Astrocyte (in vitro differentiated cells and primary cell): ENCODE data around the gene CDS2. TPM values are rescaled to one million over a fixed set of nuclear protein-coding genes. Genes with fewer than 3 reads are reported as not detected.
A peak's percentile ranks its signal among the peaks of the same experiment; 100 is the strongest.

Source experiments
- DNase-seq: peaks from one replicate; pipeline ENCODE4 v3.0.0-alpha.2; 2010; ENCODE audit warnings: low read depth
- FAIRE-seq: peaks from 2 replicates; lab custom pipeline; 2011; peaks lifted over from hg19 to GRCh38; lab: Jason Lieb, UNC
- H2AFZ ChIP-seq: 2 replicates; pipeline ENCODE4 v1.6.0; 2012; ENCODE audit warnings: low read depth, low read length, inconsistent platforms
- H3K27ac ChIP-seq: 2 replicates; pipeline ENCODE4 v1.5.1; 2011; ENCODE audit warnings: low read depth, low read length, inconsistent platforms
- H3K27me3 ChIP-seq: 2 replicates; pipeline ENCODE4 v1.6.0; 2011; ENCODE audit warnings: low read length, inconsistent platforms; ENCODE audit not compliant: insufficient read depth
- H3K36me3 ChIP-seq: 2 replicates; pipeline ENCODE4 v1.5.1; 2011; ENCODE audit warnings: low read length, inconsistent platforms; ENCODE audit not compliant: insufficient read depth
- H3K4me1 ChIP-seq: 2 replicates; pipeline ENCODE4 v1.5.1; 2011; ENCODE audit warnings: low read length, inconsistent platforms; ENCODE audit not compliant: insufficient read depth
- H3K4me2 ChIP-seq: 2 replicates; pipeline ENCODE4 v1.6.0; 2012; ENCODE audit warnings: low read length, inconsistent platforms
- H3K4me3 ChIP-seq: 2 replicates; pipeline ENCODE4 v1.5.1; 2011; ENCODE audit warnings: low read depth, mild to moderate bottlenecking, low read length, inconsistent platforms; ENCODE audit not compliant: insufficient read depth
- H3K79me2 ChIP-seq: 2 replicates; pipeline ENCODE4 v1.6.0; 2012; ENCODE audit warnings: mild to moderate bottlenecking, low read length, inconsistent platforms; ENCODE audit not compliant: insufficient read depth
- H3K9ac ChIP-seq: 2 replicates; pipeline ENCODE4 v1.6.0; 2012; ENCODE audit warnings: mild to moderate bottlenecking, low read length, inconsistent platforms
- H3K9me3 ChIP-seq: 2 replicates; pipeline ENCODE4 v1.5.1; 2012; ENCODE audit warnings: low read depth, mild to moderate bottlenecking, low read length, inconsistent platforms; ENCODE audit not compliant: insufficient read depth
- H4K20me1 ChIP-seq: 2 replicates; pipeline ENCODE4 v1.6.0; 2012; ENCODE audit warnings: low read length, inconsistent platforms; ENCODE audit not compliant: insufficient read depth
- H3K27ac Mint-ChIP-seq: one replicate; pipeline ENCODE4 v1.8.0; 2021; ENCODE audit warnings: mild to moderate bottlenecking, mixed read lengths; ENCODE audit not compliant: unreplicated experiment
- H3K27me3 Mint-ChIP-seq: one replicate; pipeline ENCODE4 v1.8.0; 2021; ENCODE audit warnings: low read depth, mixed read lengths; ENCODE audit not compliant: unreplicated experiment
- H3K36me3 Mint-ChIP-seq: one replicate; pipeline ENCODE4 v1.8.0; 2021; ENCODE audit warnings: low read depth, mixed read lengths; ENCODE audit not compliant: unreplicated experiment
- H3K4me1 Mint-ChIP-seq: one replicate; pipeline ENCODE4 v1.8.0; 2021; ENCODE audit warnings: low read depth, mixed read lengths; ENCODE audit not compliant: unreplicated experiment
- H3K4me3 Mint-ChIP-seq: one replicate; pipeline ENCODE4 v1.8.0; 2021; ENCODE audit warnings: mild to moderate bottlenecking, moderate library complexity, mixed read lengths; ENCODE audit not compliant: unreplicated experiment
- H3K9me3 Mint-ChIP-seq: one replicate; pipeline ENCODE4 v1.8.0; 2021; ENCODE audit warnings: mild to moderate bottlenecking, mixed read lengths; ENCODE audit not compliant: unreplicated experiment
- EZH2 ChIP-seq: IDR thresholded peaks from 2 replicates; pipeline ENCODE4 v1.6.1; 2012; ENCODE audit warnings: mild to moderate bottlenecking, low read length, inconsistent platforms; ENCODE audit not compliant: insufficient read depth
- total RNA-seq: library from RNA; stranded (reverse); gene quantifications from 2 replicates; pipeline ENCODE4 v1.2.1, GENCODE V29; 2021
- TF ChIP-seq, protein P1 (sequence below): IDR thresholded peaks from 2 replicates; pipeline ENCODE4 v1.5.1; 2011; ENCODE audit warnings: low read depth, mild to moderate bottlenecking, inconsistent platforms, low read length, moderate library complexity; ENCODE audit not compliant: insufficient read depth

The CDS2 gene
- total RNA-seq, 1 donor from 2014 or later, result 53.9 TPM

DNA sequence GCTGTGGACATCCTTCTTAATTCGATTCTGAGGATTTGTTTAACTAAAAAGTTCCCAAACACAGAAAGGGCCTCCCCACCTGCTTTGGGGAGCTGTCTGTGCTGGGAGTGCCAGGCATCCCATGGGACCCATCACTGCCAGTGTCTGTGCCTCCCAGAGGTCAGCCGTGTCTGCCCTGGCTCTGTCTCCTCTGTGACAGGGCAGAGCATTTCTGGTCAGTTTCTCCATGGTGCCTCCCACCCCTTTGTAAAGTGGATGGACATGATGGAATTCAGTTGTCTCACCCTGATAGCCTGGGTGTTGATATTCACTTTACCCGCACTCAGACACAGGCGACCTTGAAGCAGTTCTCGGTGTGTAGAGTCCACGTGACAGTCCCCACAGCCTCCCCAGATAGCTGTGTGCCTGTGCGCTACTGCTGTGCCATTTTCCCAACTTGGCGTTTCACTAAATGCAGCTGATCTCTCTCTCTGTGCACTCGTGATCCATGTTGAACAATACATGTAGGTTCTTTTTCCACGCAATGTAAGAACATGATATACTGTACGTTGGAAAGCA lies 70.5 kb downstream of the CDS2 start:
- Histone ChIP-seq H3K27ac (no peak overlapping the region), H3K79me2 (no peaks in the 10 kb centered on the region), H3K9ac (no peak overlapping the region), H3K27me3 (no peaks in the 10 kb centered on the region), H4K20me1 (no peaks in the 10 kb centered on the region), H3K4me1 (peaks cover 5% of the 10 kb centered on the region), H3K4me2 (no peak overlapping the region), H3K36me3 (no peaks in the 10 kb centered on the region), H3K4me3 (no peak overlapping the region), H2AFZ (no peak overlapping the region), H3K9me3 (no peaks in the 10 kb centered on the region)
- peaks cover 12% of the 10 kb centered on the region for H3K4me1 Mint-ChIP-seq
- TF ChIP-seq, protein P1, sequence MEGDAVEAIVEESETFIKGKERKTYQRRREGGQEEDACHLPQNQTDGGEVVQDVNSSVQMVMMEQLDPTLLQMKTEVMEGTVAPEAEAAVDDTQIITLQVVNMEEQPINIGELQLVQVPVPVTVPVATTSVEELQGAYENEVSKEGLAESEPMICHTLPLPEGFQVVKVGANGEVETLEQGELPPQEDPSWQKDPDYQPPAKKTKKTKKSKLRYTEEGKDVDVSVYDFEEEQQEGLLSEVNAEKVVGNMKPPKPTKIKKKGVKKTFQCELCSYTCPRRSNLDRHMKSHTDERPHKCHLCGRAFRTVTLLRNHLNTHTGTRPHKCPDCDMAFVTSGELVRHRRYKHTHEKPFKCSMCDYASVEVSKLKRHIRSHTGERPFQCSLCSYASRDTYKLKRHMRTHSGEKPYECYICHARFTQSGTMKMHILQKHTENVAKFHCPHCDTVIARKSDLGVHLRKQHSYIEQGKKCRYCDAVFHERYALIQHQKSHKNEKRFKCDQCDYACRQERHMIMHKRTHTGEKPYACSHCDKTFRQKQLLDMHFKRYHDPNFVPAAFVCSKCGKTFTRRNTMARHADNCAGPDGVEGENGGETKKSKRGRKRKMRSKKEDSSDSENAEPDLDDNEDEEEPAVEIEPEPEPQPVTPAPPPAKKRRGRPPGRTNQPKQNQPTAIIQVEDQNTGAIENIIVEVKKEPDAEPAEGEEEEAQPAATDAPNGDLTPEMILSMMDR, result no peak
- no peak for TF ChIP-seq EZH2
- no peak overlapping the region for H3K27ac Mint-ChIP-seq
- no peak overlapping the region for H3K4me3 Mint-ChIP-seq
- FAIRE-seq, result no peak
- no peaks in the 10 kb centered on the region for H3K9me3 Mint-ChIP-seq
- no peaks in the 10 kb centered on the region for H3K27me3 Mint-ChIP-seq
- no peak for DNase-seq
- peaks cover 7% of the 10 kb centered on the region for H3K36me3 Mint-ChIP-seq

- FAIRE-seq, result no peak
- no peak overlapping the region for H3K27ac ChIP-seq
- TF ChIP-seq, protein P1, result no peak
- no peak for TF ChIP-seq EZH2
- H3K4me1 Mint-ChIP-seq, result peaks cover 12% of the 10 kb centered on the region
- peak overlapping the region; percentile 21 for H3K4me3 Mint-ChIP-seq
- no peaks in the 10 kb centered on the region for H3K79me2 ChIP-seq
- H3K4me3 ChIP-seq, result no peak overlapping the region
- no peaks in the 10 kb centered on the region for H3K9me3 ChIP-seq
- H3K4me2 ChIP-seq, result no peak overlapping the region
- H3K9me3 Mint-ChIP-seq, result no peaks in the 10 kb centered on the region
- H3K4me1 ChIP-seq, result peaks cover 5% of the 10 kb centered on the region
- no peak overlapping the region for H2AFZ ChIP-seq
- peaks cover 10% of the 10 kb centered on the region for H3K36me3 Mint-ChIP-seq
- no peaks in the 10 kb centered on the region for H4K20me1 ChIP-seq
- no peak for DNase-seq
- no peaks in the 10 kb centered on the region for H3K27me3 ChIP-seq
- no peaks in the 10 kb centered on the region for H3K36me3 ChIP-seq
- H3K27me3 Mint-ChIP-seq, result no peaks in the 10 kb centered on the region
- H3K9ac ChIP-seq, result no peak overlapping the region
- H3K27ac Mint-ChIP-seq, result no peak overlapping the region
Observed at GRCh38 chr20:5197847-5198650, 71.2 kb downstream of the CDS2 start.

- Histone ChIP-seq H2AFZ (no peak overlapping the region), H3K9me3 (no peaks in the 10 kb centered on the region), H3K4me2 (no peak overlapping the region), H3K36me3 (no peaks in the 10 kb centered on the region), H3K9ac (no peak overlapping the region), H3K27me3 (no peaks in the 10 kb centered on the region), H4K20me1 (no peaks in the 10 kb centered on the region), H3K4me1 (peaks cover 5% of the 10 kb centered on the region), H3K27ac (no peak overlapping the region), H3K79me2 (no peaks in the 10 kb centered on the region), H3K4me3 (no peak overlapping the region)
- no peak for TF ChIP-seq EZH2
- TF ChIP-seq, protein P1, result no peak
- H3K4me3 Mint-ChIP-seq, result no peak overlapping the region
- no peak overlapping the region for H3K27ac Mint-ChIP-seq
- H3K9me3 Mint-ChIP-seq, result no peaks in the 10 kb centered on the region
- peaks cover 12% of the 10 kb centered on the region for H3K36me3 Mint-ChIP-seq
- no peak for DNase-seq
- no peak for FAIRE-seq
- H3K27me3 Mint-ChIP-seq, result no peaks in the 10 kb centered on the region
- peaks cover 12% of the 10 kb centered on the region for H3K4me1 Mint-ChIP-seq
Observed at GRCh38 chr20:5198651-5198924, 71.8 kb downstream of the CDS2 start.
